ENCODE measurements around the gene PSTPIP1.

The PSTPIP1 gene

GRCh38 chr15:77030928-77031375 lies 36.0 kb downstream of the PSTPIP1 start:
- no peak for DNase-seq

GRCh38 chr15:77031376-77032050 lies 36.6 kb downstream of the PSTPIP1 start:
- DNase-seq = no peak

DNA sequence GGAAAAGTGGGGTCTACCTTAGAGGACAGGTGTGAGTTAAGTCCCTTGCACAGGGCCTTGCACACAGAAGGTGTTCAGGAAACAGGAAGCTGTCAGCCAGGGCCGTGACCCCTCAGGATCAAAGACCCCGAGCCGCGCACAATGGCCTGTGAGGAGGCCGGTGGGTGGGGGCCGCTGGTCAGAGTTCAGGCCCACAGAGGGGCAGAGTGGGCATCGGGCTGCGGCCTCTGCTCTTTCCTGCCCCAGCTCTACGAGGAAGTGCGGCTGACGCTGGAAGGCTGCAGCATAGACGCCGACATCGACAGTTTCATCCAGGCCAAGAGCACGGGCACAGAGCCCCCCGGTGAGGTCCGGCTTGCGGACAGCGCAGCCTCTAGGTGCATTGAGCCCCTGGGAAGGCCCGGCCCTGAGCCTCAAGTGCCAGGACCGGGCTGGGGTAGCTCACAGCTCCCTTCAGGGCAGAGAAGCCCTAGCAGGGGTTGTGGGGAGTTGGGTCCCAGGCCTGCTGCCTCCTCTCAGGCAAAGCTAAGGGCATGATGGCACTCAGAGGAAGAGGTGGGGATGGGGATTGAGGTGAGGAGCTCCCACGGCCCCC lies 37.2 kb downstream of the PSTPIP1 start:
- DNase-seq = no peak

GRCh38 chr15:77032647-77033416 lies 37.9 kb downstream of the PSTPIP1 start:
- no peak for DNase-seq

GRCh38 chr15:77033417-77033728 lies 38.4 kb downstream of the PSTPIP1 start:
- DNase-seq = no peak

- DNase-seq = no peak
Measured at GRCh38 chr15:77033729-77034671, 39.1 kb downstream of the PSTPIP1 start.

- DNase-seq = no peak
Measured at GRCh38 chr15:77034695-77035489, 40.0 kb downstream of the PSTPIP1 start.

DNA sequence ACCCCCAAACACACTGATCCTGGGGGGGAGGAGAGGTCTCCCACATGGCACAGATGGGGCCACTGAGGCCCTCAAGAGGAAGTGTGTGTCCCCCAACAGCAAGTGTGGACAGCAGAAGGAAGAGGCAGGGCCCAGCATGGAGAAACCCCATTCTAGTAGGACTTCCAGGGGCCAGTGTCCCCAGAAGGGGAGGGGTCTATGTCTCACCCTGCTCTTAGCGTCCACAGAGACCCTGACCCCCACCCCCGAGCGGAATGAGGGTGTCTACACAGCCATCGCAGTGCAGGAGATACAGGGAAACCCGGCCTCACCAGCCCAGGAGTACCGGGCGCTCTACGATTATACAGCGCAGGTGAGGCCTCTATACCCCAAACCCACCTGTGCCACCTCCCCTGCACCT lies 40.7 kb downstream of the PSTPIP1 start:
- no peak for DNase-seq

- no peak for DNase-seq
Measured at GRCh38 chr15:77035999-77036471, 41.1 kb downstream of the PSTPIP1 start.

GRCh38 chr15:77036537-77037387 lies 41.8 kb downstream of the PSTPIP1 start:
- DNase-seq = no peak

- DNase-seq = no peak
Measured at GRCh38 chr15:77037388-77038209, 42.7 kb downstream of the PSTPIP1 start.

- no peak for DNase-seq
Measured at GRCh38 chr15:77038312-77039216, 43.6 kb downstream of the PSTPIP1 start.

- no peak for DNase-seq
Measured at GRCh38 chr15:77039217-77039533, 44.2 kb downstream of the PSTPIP1 start.

DNA sequence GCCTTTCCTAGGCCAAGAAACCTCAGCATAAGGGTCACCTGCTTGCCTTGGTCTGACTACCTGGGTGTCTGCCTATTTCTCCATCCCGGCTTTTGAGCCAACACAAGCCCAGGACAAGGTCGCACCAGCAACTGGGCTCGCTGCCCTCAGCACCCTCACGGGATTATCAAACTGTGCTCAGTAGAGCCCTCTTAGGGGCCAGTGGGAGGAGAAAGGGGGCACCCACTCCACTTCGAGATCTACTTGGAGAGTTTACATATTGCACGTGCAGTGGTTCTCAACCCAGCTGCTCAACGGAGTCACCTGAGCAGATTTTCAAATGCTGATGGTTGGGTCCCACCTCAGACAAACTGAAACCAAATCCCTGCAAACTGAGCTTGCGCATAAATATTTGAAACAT lies 44.9 kb downstream of the PSTPIP1 start:
- DNase-seq = no peak

- peak; percentile 42 for DNase-seq
Measured at GRCh38 chr15:77040673-77041072, 45.7 kb downstream of the PSTPIP1 start.

- no peak for DNase-seq
Measured at GRCh38 chr15:77042245-77042919, 47.5 kb downstream of the PSTPIP1 start.

DNA sequence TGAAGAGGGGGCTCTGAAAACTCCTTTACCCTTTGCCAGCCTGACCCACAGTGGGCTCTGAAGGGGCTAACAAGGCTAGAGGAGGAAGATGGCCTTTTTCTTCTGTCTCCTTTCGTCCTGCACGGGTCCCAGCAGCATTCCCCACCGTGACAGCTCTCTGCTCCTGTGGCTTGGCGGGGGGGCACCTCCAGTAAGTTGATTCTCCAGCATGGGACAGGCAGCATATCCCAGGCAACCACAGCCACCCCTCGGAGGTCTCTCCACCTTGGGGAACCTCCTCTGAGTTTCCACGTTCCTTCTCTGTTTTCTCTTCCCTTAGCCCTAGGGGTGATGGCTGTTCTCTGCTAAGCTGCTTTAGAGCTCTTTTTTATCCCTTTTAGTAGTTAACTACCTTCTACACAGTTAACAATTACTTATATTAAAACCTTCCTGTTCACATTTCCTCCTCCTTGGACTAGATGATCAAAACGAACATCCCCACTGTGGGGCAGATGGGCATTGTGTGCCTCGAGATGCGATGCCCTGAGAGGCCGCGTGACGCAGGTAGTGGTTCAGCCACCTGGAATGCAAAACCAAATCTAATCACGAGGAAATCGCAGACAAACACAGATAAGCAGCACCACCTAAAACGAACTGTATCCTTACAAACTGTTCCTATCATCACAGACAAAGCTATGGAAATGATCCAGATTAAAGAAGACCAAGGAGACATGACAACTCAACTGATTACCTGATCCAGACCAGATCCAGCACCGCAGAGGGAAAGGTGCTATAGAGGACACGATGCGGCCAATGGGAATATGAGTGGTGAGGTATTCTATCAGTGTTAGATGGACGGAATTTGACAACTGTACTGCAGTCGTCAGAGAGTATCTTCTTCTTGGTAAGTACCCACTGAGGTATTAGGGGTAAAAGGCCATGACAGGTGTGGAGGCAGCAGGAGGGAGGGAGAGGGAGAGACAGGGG lies 48.3 kb downstream of the PSTPIP1 start:
- DNase-seq = no peak

All from fibroblast of skin of abdomen (primary cell).